GOT3 (cell line): ENCODE results near the gene HSPA5.
"Not testable (repeated sequence)": the region's sequence is repeated elsewhere in the genome, so short reads cannot be mapped to it uniquely, and the experiment has no call there.

ENCODE experiments used
- DNase-seq: peaks from one replicate; lab custom pipeline; 2025; ENCODE audit warnings: mixed read lengths; lab: John Stamatoyannopoulos, UW

Gene HSPA5

DNA sequence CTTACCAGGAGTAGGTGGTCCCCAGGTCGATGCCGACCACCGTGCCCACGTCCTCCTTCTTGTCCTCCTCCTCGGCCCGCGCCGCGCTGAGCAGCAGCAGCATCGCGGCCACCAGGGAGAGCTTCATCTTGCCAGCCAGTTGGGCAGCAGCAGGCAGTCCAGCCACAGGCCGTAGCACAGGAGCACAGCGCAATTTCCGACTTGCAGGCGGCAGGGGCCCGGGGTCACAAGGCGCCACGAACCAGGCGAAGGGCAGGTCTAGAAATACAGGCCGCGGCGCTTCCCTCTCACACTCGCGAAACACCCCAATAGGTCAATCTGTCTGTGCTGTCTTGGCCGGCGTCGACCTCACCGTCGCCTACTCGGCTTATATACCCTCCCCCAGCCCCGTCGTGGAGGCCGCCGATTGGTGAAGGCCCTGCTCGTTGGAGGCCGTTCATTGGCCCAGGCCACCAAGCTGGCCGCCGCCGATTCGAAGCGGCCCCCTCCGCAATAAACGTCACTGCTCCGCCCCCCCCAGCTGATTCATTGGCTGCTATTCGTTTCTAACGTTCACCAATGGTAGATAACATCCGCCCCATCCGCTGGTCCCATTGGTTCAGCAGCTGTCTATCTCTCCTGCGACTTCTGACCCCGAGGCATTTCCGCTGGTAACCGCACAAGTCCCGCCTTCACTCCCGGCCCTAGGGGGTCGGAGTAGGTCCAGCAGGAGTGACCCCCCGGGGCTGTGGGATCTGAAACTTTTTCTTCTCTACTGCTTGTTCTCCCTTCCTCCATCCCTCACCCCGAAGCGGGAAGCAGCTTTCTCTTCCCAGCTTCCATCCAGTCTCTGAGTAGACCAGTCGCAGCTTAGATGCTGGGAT, at the start of gene HSPA5:
Gene HSPA5 (minus strand): TSS at position 344 of the 863 bp plus-strand sequence. CDS start 217 bp downstream, at position 127.
- peak; percentile 86 for DNase-seq

DNA sequence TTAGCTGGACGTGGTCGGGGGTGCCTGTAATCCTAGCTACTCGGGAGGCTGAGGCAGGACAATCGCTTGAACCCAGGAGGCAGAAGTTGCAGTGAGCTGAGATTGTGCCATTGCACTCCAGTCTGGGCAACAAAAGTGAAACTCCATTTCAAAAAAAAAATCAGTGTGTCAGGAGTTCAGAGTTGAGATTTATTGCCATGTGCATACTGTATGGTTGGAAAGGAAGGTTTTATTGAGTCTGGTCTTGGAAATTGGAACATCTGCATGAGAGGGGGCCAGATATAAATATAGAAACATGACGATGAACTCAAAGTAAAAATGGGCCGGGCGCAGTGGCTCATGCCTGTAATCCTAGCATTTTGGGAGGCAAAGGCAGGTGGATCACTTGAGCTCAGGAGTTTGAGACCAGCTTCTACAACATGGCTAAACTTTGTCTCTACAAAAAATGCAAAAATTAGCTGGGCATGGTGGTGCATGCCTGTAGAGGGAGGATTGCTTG, 45.8 kb upstream of the HSPA5 start:
- not testable (repeated sequence) for DNase-seq

DNA sequence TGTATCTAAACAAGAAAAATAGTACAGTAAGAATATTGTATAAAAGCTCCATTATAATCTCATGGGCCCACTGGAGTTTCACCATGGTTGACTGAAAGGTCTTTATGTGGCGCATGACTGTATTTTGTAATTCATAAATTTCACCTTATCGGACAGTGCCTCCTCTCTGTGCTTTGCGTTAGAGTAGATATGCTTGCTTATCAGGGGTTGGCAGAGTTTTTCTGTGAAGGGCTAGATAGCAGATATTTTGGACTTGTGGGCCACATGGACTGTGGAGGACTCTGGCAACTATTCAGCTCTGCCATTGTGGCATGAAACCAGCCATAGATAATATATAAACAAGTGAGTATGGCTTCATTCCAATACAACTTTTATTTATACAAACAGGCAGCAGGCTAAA, 43.7 kb upstream of the HSPA5 start:
- no peak for DNase-seq

DNA sequence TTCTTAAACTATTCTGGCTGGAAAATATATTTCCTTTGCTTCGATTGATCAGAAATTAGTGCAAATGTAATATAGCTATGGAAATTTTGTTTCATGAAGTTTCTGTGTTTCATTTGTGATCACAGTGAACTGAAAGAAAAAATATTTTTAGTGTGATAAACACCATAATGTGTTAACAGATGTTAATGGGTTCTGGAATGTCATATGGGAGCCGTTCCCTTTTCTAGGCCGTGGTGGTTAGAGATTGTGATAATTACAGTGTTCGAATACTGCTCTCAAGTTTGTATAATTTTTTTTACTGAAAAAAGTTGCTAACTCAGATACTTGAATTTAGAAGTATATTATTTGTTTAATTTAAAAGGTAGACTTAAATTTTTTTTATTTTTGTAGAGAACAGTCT, 39.8 kb upstream of the HSPA5 start:
- DNase-seq, result no peak

DNA sequence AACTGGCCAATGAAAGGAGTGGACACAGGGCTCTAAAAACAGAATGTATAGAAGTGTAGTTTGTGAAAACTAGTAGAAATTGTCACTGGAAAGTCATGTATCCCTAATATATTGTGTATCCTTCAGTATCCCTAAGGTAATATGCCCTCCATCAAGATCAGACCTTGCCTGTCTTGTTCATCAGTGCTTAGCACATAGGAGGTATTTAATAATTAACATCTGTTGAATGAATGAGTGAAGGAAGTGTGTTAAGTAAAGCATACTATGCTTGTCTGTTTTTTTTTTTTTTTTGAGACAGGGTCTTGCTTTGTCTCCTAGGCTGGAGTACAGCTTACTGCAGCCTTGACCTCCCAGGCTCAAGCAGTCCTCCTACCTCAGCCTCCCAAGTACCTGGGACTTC, 36.3 kb upstream of the HSPA5 start:
- DNase-seq, result no peak

DNA sequence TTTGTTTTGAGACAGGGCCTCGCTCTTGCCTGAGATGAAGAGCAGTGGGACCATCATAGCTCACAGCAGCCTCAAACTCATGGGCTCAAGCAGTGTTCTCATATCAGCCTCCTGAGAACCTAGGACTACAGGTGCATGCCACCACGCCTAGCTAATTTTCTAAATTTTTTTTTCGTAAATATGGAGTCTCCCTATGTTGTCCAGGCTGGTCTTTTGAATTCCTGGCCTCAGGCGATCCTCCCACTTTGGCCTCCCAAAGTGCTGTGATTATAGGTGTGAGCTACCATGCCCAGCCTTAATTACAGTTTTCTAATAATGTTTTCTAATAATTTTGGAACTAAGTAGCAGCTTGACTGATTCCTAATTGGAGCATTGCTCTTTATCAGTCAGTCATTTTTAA, 35.6 kb upstream of the HSPA5 start:
- no peak for DNase-seq

DNA sequence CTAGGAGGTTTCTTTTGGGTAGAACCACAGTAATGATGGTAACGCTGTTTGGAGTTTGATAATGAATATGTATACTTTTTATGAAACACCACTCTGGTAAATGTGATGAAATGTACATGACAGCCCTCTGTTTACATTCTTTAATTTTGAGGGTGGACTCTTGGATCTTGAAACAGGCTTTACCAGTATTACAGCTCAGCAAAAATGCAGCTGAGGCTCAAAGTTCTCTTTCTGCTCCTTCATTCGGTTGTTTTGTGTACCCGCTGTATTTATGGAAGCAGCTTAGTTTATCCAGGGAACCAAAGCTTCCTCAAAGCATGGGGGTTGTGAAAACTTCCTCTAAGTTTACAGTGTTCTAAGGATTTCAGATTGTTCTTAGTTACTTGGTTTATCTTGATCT, 31.6 kb upstream of the HSPA5 start:
- DNase-seq, result no peak

DNA sequence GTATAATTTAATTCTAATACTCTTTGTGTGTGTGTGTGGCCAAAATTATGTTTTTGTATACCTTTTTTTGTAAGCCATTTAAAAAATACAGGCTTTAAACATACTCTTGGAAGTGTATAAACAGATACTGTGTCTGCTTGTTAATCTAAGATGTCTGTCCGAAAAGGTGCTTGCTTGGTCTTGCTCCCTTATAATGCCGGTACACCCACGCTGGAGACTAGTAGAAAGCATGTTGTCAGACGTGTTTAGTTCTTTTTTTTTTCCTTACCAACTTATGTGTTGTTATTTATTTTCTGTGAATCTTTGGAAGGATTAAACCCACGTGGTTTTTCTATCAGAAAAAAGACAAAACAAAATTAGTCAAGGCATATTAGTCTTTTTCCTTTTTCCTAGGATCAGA, 29.9 kb upstream of the HSPA5 start:
- DNase-seq, result no peak

DNA sequence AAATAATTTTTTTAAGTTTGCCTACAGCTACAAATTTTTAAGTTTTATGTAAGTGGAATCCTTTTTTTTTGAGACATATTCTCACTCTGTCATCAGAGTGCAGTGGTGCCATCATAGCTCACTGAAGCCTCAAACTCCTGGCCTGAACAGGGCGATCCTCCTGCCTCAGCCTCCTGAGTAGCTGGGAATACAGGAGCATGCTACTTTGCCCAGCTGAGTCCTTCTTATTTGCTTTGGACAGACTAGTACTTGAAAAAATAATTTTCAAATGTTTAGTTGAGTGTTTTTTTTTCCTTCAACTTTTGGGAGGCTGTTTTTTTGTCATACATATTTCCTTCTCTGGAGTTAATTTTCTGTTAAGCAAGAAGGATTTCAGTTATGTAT, 27.9 kb upstream of the HSPA5 start:
- no peak for DNase-seq

DNA sequence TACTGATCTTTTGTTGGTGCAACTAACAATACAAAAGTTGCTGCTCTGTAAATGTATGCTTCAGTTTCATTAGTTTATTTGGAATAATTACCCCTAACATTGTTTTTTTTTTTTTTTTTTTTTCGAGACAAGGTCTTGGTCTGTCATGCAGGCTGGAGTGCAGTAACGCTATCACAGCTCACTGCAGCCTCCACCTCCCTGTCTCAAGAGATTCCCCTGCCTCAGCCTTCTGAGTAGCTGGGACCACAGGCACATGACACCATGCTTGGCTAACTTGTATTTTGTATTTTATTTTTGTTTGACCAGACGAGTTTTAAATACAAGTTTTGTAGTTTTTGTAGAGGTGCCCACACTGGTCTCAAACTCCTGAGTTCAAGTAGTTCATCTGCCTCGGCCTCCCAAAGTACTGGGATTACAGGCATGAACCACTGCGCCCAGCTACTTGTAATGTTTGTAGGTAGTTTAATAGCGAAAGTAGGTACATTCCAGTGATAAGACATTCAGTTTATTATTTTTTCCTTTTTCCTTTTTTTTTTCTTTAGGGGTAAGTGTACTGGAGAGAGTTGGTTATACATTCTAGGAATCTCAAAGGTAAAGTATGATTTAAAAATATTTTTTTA, 27.4 kb upstream of the HSPA5 start:
- DNase-seq, result no peak

DNA sequence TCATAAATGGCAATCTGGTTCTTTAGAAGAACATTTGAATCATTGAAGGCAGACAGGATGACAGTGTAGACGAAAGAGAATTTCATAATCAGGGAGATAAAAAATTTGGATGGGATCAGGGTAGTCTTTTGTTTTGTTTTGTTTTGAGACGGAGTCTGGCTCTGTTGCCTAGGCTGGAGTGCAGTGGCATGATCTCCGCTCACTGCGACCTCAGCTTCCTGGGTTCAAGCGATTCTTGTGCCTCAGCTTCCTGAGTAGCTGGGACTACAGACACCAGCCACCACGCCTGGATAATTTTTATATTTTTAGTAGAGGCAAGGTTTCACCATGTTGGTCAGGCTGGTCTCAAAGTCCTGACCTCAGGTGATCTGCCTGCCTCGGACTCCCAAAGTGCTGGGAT, 22.9 kb upstream of the HSPA5 start:
- not testable (repeated sequence) for DNase-seq

DNA sequence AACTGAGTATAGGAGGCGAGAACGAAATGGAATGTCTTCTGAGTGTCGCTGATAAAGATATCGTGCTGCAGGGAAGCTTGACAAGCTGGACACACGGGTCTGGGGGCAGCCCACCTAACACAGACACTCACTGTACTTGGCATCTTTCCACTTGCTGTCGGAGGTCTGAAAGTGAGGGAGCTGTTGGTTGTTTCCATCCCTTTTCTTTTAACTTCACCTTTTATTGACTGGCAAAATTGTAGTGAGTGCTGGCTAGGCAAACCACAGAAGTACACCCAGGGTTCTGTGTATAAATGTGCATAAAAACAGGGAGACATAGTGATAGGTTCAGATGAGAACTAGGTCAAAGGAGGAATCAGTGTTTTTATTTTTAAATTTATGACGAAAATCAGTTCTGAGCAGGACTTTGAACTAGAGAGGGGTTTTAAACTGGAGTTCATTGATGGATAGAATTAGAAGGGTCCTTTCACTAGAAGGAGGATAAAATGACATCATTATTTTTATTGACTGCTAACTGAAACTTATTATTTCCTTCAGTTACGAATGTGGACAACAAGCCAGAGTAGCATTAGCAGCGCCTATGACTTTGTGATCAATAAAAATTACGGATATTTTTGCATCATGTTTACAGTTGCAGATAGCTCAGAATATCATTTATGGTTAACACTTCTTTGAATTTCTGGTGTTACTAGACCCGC, 21.3 kb upstream of the HSPA5 start:
- no peak for DNase-seq

DNA sequence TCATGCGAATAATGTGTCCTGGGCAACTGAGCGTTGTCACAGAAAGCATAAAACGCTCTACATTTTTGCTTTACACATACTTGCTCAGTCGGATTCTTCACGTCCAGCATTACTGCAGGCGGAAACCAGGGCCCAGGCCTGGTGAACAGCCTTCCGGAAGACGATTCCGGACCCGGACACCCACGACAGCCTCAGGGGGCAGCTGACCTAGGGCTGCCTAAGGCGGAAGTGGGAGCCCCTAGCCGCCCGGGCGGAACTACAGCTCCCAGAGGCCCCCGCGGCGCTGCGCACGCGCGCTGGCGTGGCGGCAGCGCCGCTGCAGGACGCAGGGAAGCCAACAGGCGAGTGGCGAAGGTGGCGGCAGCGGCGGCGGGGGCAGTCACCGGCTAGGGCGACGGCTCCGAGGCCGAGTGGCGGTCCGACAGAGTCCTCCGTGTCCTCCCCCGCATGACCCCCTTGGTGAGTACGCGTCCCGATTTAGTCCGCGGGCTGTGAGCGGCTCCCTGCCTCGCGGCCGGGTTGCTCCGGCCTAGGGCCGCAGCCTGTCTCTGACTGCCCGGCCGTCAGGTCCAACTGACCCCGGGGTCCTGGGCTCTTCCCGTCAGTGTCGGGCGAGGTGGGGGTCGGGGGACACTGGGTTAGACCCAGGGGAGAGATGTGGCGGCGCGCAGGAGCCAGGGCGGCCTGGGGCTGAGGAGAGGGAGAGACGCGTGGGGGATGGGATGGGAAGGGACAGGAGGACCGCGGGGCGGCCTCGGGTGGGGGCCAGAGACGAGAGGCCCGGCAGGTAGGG, 20.6 kb upstream of the HSPA5 start, which contains the start of gene GAPVD1:
Gene GAPVD1 (plus strand): TSS at position 326 of the 793 bp plus-strand sequence. CDS start 37,096 bp downstream, outside the sequence.
- peak; percentile 57 for DNase-seq

DNA sequence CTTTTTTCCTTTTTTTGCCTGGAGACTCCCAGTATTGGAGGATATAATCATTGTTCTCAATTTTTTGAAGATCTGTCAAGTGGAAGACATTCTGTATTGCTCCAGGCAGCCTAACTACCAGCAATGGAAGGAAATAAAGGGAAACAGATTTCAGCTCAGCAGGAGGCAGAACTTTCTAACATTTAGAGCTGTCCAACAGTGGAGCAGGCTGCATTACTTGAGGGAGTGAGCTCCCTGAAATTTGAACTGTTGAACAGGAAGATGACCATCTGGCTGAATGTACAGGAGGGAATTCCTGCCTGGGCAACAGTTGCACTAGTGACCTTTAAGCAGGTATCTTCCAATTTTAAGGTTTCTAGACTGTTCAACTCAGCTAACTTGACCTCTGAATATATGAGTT, 19.4 kb upstream of the HSPA5 start:
- DNase-seq, result no peak

DNA sequence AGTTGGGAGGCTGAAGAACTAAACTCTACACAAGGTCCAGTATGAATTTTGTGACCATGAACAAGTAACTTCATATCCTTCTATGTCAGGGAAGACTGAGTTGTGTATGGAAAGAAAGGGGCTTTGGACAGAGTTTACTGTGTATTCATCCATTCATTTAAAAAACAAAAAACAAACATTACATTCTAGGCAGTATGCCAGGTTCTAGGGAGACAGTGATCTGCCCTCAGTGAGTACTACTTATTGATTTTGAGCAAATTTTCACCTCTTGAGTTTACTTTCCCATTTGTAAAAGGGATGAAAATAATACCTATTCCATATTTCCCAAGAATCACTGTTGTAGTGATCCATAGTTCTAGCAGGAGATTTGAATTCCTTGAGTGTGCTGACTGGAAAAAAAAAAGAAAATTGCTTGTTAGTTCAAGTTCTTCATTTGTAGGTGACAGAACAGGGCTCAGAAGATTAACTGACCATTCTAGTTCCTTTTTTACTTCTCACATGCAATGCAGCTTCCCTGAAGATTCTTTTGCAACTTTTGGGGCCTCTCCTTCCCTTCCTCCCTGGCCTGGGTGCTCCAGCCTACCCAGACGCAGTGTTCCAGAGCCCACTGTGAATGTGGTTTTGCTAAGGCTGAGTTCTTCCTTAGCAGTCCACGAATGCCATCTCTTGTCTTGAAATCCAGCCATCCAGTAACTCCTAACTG, 17.8 kb upstream of the HSPA5 start:
- no peak for DNase-seq

DNA sequence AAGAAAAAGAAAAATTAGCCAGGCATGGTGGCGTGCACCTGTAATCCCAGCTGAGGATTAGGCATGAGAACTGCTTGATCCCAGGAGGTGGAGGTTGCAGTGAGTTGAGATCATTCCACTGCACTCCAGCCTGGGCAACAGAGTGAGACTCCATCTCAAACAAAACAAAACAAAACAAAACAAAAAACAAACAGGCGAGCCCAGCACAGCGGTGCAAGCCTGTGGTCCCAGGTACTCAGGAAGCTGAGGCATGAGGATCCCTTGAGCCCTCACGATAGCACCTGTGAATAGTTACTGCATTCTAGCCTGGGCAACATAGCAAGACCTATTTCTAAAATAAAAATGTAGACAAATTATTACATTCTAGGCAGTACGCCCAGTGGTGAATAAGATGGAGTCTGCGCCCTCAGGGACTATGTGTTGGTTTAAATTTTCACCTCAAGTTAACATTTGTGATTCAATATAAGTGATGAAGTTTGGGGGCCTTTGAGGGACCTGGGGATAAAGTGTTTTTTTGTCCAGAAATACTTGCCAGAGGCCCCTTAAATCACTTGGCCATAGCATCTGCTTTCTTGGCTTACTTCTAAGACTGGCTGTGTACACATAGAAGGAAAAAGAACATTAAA, 17.1 kb upstream of the HSPA5 start:
- DNase-seq, result no peak

DNA sequence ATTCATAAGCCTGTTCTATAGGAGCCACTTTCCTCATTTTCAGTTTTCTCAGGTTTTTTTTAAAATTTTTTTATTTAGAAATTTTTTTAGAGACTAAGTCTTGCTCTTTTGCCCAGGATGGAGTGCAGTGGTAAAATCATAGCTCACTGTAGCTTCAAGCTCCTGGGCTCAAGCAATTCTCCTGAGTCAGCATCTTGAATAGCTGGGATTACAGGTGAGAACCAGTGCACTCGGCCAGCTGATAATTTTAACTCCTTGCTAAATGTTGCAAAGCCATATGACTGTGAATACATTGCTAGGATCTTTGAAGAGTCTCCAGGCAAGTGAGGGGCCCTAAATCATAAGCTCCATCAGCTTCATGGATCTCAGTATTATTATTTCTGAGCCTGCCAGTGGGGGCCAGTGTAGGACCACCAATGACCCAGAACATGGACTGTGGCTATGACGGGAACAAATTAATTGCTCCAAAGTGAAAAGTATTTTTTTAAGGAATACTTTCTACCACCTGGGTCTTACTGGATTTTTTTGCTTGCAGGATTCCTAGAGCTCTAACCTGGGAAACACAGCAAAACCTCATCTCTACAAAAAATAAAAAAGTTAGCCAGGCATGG, 14.7 kb upstream of the HSPA5 start:
- DNase-seq, result no peak

DNA sequence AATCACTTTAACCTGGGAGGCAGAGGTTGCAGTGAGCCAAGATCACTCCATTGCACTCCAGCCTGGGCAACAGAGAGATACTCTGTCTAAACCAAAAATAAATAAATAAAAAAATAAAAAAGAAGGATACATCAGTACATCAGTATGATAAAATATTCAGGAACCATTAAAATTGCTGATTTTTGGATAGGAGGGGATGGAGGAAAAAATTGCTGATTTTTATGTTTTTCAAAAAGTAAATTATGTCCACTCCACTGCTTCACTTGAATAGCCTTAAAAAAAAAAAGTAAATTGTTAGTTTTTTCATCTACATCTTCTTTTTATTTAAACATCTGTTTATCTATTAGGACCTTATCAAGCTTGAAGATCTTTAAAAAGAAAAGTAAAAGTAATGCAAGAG, 13.1 kb upstream of the HSPA5 start:
- no peak for DNase-seq

DNA sequence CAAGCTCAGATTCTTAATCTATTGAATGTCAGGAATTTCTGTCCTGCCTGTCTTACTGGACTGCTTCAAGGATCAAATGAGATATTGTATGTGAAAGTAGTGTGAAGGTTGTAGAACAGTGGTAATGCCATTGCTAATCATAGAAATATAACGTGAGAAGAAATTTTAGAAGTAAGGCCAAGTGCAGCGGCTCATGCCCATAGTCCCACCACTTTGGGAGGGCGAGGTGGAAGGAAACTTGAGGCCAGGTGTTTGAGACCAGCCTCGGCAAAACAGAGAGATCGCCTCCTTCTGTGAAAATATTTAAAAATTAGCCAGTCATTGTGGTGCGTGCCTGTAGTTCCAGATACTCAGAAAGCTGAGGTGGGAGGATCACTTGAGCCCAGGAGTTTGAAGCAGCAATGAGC, 5.1 kb upstream of the HSPA5 start:
- DNase-seq, result no peak

DNA sequence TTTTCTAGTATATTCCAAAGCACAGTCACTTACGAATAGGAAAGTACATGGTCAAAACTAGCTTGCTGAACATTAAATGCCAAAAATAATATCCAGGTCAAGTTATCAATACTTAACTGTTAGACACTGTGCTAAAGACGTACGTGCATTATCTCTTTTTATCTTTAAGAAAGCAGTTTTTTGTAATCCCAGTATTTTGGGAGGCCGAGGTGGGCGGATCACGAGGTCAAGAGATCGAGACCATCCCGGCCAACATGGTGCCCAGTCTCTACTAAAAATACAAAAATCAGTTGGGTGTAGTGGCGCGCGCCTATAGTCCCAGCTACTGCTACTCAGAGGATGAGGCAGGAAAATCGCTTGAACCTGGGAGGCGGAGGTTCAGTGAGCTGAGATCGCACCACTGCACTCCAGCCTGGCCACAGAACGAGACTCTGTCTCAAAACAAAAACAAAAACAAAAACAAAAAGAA, 2.7 kb upstream of the HSPA5 start:
- no peak for DNase-seq
